ENCODE data around the gene ZPR1.

Gene ZPR1

GRCh38 chr11:116729501-116730240 lies 58.2 kb downstream of the ZPR1 start:
- ATAC-seq (ENCODE audit: low read depth), result no peak
- TF ChIP-seq CTCF (IDR thresholded peaks at IDR 0.05; ENCODE audit: poor library complexity, severe bottlenecking), result no peak
- H3K27me3 ChIP-seq (ENCODE audit: insufficient read depth, poor library complexity, severe bottlenecking), result no peaks in the 10 kb centered on the region

GRCh38 chr11:116727990-116728389 lies 59.8 kb downstream of the ZPR1 start:
- DNase-seq (ENCODE audit: low spot score) (no peak), ATAC-seq (ENCODE audit: low read depth) (no peak)
- H3K27me3 ChIP-seq (ENCODE audit: insufficient read depth, poor library complexity, severe bottlenecking), result no peaks in the 10 kb centered on the region
- no peak overlapping the region for H3K4me3 ChIP-seq (ENCODE audit: severe bottlenecking)
- no peak for TF ChIP-seq CTCF (IDR thresholded peaks at IDR 0.05; ENCODE audit: poor library complexity, severe bottlenecking)
- no peaks in the 10 kb centered on the region for H3K4me1 ChIP-seq (ENCODE audit: insufficient read depth, poor library complexity, severe bottlenecking)
- no peak overlapping the region for H3K27ac ChIP-seq (ENCODE audit: poor library complexity, severe bottlenecking)
- H3K36me3 ChIP-seq (ENCODE audit: low read depth), result no peaks in the 10 kb centered on the region
- H3K9me3 ChIP-seq (ENCODE audit: severe bottlenecking), result no peaks in the 10 kb centered on the region

More at GRCh38 chr11:116729501-116730240, 58.2 kb downstream of the ZPR1 start:
- no peak for DNase-seq (ENCODE audit: low spot score)
- Histone ChIP-seq H3K4me1 (ENCODE audit: insufficient read depth, poor library complexity, severe bottlenecking) (no peaks in the 10 kb centered on the region), H3K27ac (ENCODE audit: poor library complexity, severe bottlenecking) (no peak overlapping the region), H3K9me3 (ENCODE audit: severe bottlenecking) (no peaks in the 10 kb centered on the region), H3K4me3 (ENCODE audit: severe bottlenecking) (no peak overlapping the region), H3K36me3 (ENCODE audit: low read depth) (no peaks in the 10 kb centered on the region)

GRCh38 chr11:116725434-116726221 lies 62.2 kb downstream of the ZPR1 start:
- H3K36me3 ChIP-seq (ENCODE audit: low read depth), result no peaks in the 10 kb centered on the region
- no peak overlapping the region for H3K4me3 ChIP-seq (ENCODE audit: severe bottlenecking)
- peak; percentile 70 for ATAC-seq (ENCODE audit: low read depth)
- no peaks in the 10 kb centered on the region for H3K4me1 ChIP-seq (ENCODE audit: insufficient read depth, poor library complexity, severe bottlenecking)
- no peak for TF ChIP-seq CTCF (IDR thresholded peaks at IDR 0.05; ENCODE audit: poor library complexity, severe bottlenecking)
- no peaks in the 10 kb centered on the region for H3K27me3 ChIP-seq (ENCODE audit: insufficient read depth, poor library complexity, severe bottlenecking)
- H3K9me3 ChIP-seq (ENCODE audit: severe bottlenecking), result no peaks in the 10 kb centered on the region
- no peak for DNase-seq (ENCODE audit: low spot score)
- no peak overlapping the region for H3K27ac ChIP-seq (ENCODE audit: poor library complexity, severe bottlenecking)

GRCh38 chr11:116724813-116725212 lies 63.0 kb downstream of the ZPR1 start:
- H3K4me1 ChIP-seq (ENCODE audit: insufficient read depth, poor library complexity, severe bottlenecking), result no peaks in the 10 kb centered on the region
- no peak for TF ChIP-seq CTCF (IDR thresholded peaks at IDR 0.05; ENCODE audit: poor library complexity, severe bottlenecking)
- no peak for DNase-seq (ENCODE audit: low spot score)
- no peaks in the 10 kb centered on the region for H3K9me3 ChIP-seq (ENCODE audit: severe bottlenecking)
- ATAC-seq (ENCODE audit: low read depth), result no peak
- H3K4me3 ChIP-seq (ENCODE audit: severe bottlenecking), result no peak overlapping the region
- H3K27me3 ChIP-seq (ENCODE audit: insufficient read depth, poor library complexity, severe bottlenecking), result no peaks in the 10 kb centered on the region
- no peak overlapping the region for H3K27ac ChIP-seq (ENCODE audit: poor library complexity, severe bottlenecking)
- no peaks in the 10 kb centered on the region for H3K36me3 ChIP-seq (ENCODE audit: low read depth)
